MM.1S (cell line): Measurements from ENCODE around the gene ABTB2.

ENCODE experiments used
- DNase-seq: peaks from one replicate; pipeline ENCODE4 v3.0.0-alpha.2; 2015
- H2AFZ ChIP-seq: fragments of 300-600 bp; sonication (generic); 2 replicates; pipeline ENCODE4 v1.6.0; 2016; ENCODE audit warnings: antibody characterized with exemption, low read length
- H3F3A ChIP-seq: fragments of 300-600 bp; sonication (generic); 2 replicates; pipeline ENCODE4 v1.6.1; 2016; ENCODE audit warnings: mild to moderate bottlenecking, antibody characterized with exemption, low read length, moderate library complexity, mixed read lengths; ENCODE audit not compliant: insufficient read depth
- H3K27ac ChIP-seq: fragments of 300-600 bp; sonication (generic); 2 replicates; pipeline ENCODE4 v1.5.1; 2016; ENCODE audit warnings: mild to moderate bottlenecking, low read length
- H3K27me3 ChIP-seq: fragments of 300-600 bp; sonication (generic); replicated peaks from 2 replicates; pipeline ENCODE4 v1.6.0; 2016; ENCODE audit warnings: low read length; ENCODE audit not compliant: insufficient read depth
- H3K36me3 ChIP-seq: fragments of 300-600 bp; sonication (generic); replicated peaks from 2 replicates; pipeline ENCODE4 v1.6.1; 2016; ENCODE audit warnings: mild to moderate bottlenecking, low read length, mixed read lengths; ENCODE audit not compliant: insufficient read depth
- H3K4me1 ChIP-seq: fragments of 300-600 bp; sonication (generic); 2 replicates; pipeline ENCODE4 v1.6.1; 2016; ENCODE audit warnings: low read length, mixed read lengths
- H3K4me2 ChIP-seq: fragments of 300-600 bp; sonication (generic); 2 replicates; pipeline ENCODE4 v1.6.0; 2016; ENCODE audit warnings: low read depth, low read length
- H3K4me3 ChIP-seq: fragments of 300-600 bp; sonication (generic); 2 replicates; pipeline ENCODE4 v1.5.1; 2016; ENCODE audit warnings: low read length, mixed read lengths
- H3K79me2 ChIP-seq: fragments of 300-600 bp; sonication (generic); 2 replicates; pipeline ENCODE4 v1.6.1; 2016; ENCODE audit warnings: mixed run types, low read length, mixed read lengths
- H3K9ac ChIP-seq: fragments of 300-600 bp; sonication (generic); 2 replicates; pipeline ENCODE4 v1.6.1; 2016; ENCODE audit warnings: low read length, mixed read lengths
- H3K9me2 ChIP-seq: fragments of 300-600 bp; sonication (generic); replicated peaks from 2 replicates; pipeline ENCODE4 v1.6.1; 2016; ENCODE audit warnings: mild to moderate bottlenecking, low read length, mixed read lengths; ENCODE audit not compliant: insufficient read depth
- H3K9me3 ChIP-seq: fragments of 300-600 bp; sonication (generic); replicated peaks from 2 replicates; pipeline ENCODE4 v1.6.1; 2016; ENCODE audit warnings: mild to moderate bottlenecking, low read length, mixed read lengths; ENCODE audit not compliant: insufficient read depth
- H4K20me1 ChIP-seq: fragments of 300-600 bp; sonication (generic); 2 replicates; pipeline ENCODE4 v1.6.1; 2016; ENCODE audit warnings: mild to moderate bottlenecking, low read length, moderate library complexity, mixed read lengths; ENCODE audit not compliant: insufficient read depth
- CTCF ChIP-seq: fragments of 300-600 bp; sonication (generic); IDR thresholded peaks from 2 replicates; pipeline ENCODE4 v1.5.1; 2016; ENCODE audit warnings: antibody characterized with exemption, low read length, mixed read lengths
- EZH2 ChIP-seq: fragments of 300-600 bp; sonication (generic); optimal IDR thresholded peaks from 2 replicates; pipeline ENCODE3; 2017; ENCODE audit warnings: low read depth, mild to moderate bottlenecking, antibody characterized with exemption, low read length, mixed read lengths
- EZH2phosphoT487 ChIP-seq: fragments of 300-600 bp; sonication (generic); IDR thresholded peaks from 2 replicates; pipeline ENCODE4 v1.6.1; 2018; ENCODE audit warnings: antibody characterized with exemption, low read length

The ABTB2 gene

GRCh38 chr11:34169686-34170085 is 188.1 kb downstream of the ABTB2 start:
- H3K27ac ChIP-seq, result no peak overlapping the region
- H3K4me1 ChIP-seq, result peaks cover 5% of the 10 kb centered on the region; the same call in 1 of the 2 replicates
- TF ChIP-seq EZH2phosphoT487 (no peak), EZH2 (no peak)

DNA sequence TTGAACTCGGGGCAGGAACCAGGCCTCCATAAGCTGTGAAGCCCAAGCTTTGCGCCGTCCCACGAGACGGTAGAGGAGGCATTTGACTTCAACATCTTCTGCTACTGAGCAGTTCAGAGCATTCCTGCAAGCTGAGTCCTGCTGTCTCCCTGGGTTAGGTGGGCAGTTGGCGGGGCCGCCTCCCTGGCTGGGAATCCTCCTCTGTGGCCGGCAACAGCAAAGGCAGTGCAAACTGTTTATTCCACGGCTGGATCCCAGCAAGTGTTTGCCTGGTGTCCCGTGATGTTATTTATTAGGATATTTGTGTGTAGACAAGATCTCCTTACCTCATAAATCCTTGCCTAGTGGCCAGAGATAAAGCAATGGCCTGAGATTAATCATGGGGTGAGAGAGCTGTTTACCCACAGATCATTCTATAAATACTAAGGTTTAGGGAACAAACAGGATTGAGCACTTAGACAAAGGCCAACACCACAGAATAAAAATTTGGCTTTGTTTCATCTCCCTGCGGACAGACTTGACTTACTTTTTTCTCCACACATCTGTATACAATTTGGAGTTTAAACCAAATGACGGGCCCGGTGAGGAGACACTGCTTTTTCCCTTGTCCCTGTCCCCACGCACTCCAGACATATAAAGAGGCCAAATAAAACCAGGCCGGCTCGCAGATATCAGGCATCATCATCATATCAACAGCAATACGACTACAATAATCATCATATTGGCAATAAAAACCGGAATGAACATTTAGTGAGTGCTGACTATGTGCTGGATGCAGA is 189.0 kb downstream of the ABTB2 start:
- H2AFZ ChIP-seq, result no peak overlapping the region
- H3K79me2 ChIP-seq, result no peaks in the 10 kb centered on the region
- no peak overlapping the region for H3K4me2 ChIP-seq
- no peak overlapping the region for H3K27ac ChIP-seq
- DNase-seq, result no peak
- no peaks in the 10 kb centered on the region for H4K20me1 ChIP-seq
- H3F3A ChIP-seq, result no peaks in the 10 kb centered on the region
- no peak overlapping the region for H3K9ac ChIP-seq
- no peak for TF ChIP-seq EZH2
- no peak for TF ChIP-seq EZH2phosphoT487
- TF ChIP-seq CTCF, result no peak
- no peaks in the 10 kb centered on the region for H3K27me3 ChIP-seq
- H3K36me3 ChIP-seq, result no peaks in the 10 kb centered on the region
- H3K4me1 ChIP-seq, result 0 out of 2 replicates have a peak, but pooled peaks cover 2% of the 10 kb centered on the region
- no peak overlapping the region for H3K4me3 ChIP-seq
- H3K9me3 ChIP-seq, result no peaks in the 10 kb centered on the region
- no peaks in the 10 kb centered on the region for H3K9me2 ChIP-seq

More at GRCh38 chr11:34169686-34170085, 188.1 kb downstream of the ABTB2 start:
- Histone ChIP-seq H3K79me2 (no peaks in the 10 kb centered on the region), H3K9me3 (no peaks in the 10 kb centered on the region), H3K4me3 (no peak overlapping the region), H3K9me2 (no peaks in the 10 kb centered on the region), H3K36me3 (no peaks in the 10 kb centered on the region), H3F3A (no peaks in the 10 kb centered on the region), H3K27me3 (no peaks in the 10 kb centered on the region), H3K9ac (no peak overlapping the region), H3K4me2 (no peak overlapping the region), H4K20me1 (no peaks in the 10 kb centered on the region), H2AFZ (no peak overlapping the region)
- DNase-seq, result no peak

DNA sequence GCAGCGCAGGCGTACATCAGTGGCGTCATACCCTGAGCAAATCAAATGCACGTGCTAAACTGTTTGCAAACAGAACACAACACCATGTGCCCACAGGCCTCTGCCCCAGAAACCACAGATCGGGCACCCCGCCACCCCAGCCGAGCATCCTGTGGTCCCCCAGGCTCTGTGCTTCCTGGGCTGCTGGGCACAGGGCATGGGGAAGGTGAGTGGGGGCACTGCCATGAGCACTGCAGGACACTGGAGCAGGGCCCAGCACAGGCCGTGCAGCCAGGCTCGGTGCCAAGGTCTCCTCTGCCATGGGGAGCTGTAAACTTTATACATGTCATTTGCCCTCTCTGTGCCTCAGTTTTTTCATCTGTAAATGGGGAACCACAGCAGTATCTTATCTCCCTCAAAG is 189.8 kb downstream of the ABTB2 start:
- Histone ChIP-seq H3K4me1 (no peaks in the 10 kb centered on the region), H3F3A (no peaks in the 10 kb centered on the region), H2AFZ (no peak overlapping the region), H3K79me2 (no peaks in the 10 kb centered on the region), H3K4me2 (no peak overlapping the region), H3K4me3 (no peak overlapping the region), H3K9ac (no peak overlapping the region), H3K36me3 (no peaks in the 10 kb centered on the region), H3K27ac (no peak overlapping the region), H3K9me3 (no peaks in the 10 kb centered on the region), H4K20me1 (no peaks in the 10 kb centered on the region), H3K27me3 (no peaks in the 10 kb centered on the region), H3K9me2 (no peaks in the 10 kb centered on the region)
- no peak for TF ChIP-seq EZH2
- no peak for TF ChIP-seq CTCF
- TF ChIP-seq EZH2phosphoT487, result no peak
- DNase-seq, result no peak
